ENCODE results near the gene PALD1. TPM values are rescaled to one million over a fixed set of nuclear protein-coding genes. Genes with fewer than 3 reads are reported as not detected.

PALD1 gene
- total RNA-seq, 1 donor from 2014 or later: 9.6 TPM

DNA sequence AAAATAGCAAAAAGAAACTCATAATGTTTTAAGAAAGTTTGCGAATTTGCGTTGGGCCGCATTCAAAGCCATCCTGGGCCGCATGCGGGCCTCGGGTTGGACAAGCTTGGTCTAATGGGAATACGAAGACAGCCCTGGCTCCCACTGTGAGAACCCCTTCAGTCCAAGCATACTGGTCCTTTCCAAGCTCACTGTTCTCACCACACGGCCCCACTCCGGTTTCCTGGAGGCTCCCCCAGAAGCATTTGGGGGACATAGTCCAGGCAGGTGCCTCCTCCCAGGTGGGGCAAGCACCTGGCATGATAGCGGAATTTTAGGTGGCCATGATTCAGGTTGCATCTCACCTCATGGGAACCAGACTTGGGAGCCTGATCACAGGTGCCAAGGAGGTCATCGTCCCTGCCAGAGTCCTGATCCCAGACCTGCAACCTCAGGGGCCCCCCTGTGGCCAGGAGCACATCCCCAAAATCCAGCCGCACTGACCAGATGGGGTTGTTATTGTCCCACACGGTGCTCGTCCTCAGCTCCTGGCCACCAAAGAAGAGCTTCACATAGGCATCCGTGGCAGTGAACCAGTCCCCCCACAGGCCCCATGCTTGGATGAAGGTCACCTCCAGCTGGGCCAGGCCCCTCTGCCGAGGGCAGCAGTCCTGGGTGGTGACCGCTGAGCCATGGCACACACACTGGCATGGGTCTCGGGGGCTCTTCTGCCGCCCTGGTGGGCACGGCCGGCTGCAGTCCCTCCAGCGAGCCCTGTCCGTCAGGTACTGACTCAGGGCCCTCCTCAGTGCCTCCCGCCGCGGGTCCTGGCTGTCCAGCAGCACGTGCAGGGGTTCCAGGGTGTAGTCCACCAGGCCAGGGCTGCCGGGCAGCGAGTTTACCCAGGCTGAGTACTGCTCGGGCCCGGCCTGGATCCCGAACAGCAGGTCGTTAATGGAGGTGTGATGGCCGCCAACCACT is 119.6 kb downstream of the PALD1 start:
- Mint-ChIP-seq H3K27ac (peak overlapping the region; percentile 13), H3K4me1 (peaks cover 23% of the 10 kb centered on the region), H3K36me3 (no peaks in the 10 kb centered on the region), H3K4me3 (no peak overlapping the region), H3K9me3 (no peaks in the 10 kb centered on the region), H3K27me3 (ENCODE audit: insufficient read depth, low read depth) (peaks cover 10% of the 10 kb centered on the region)
- no peaks in the 10 kb centered on the region for H3K27me3 ChIP-seq
- no peaks in the 10 kb centered on the region for H3K36me3 ChIP-seq
- no peaks in the 10 kb centered on the region for H3F3A ChIP-seq (ENCODE audit: low read depth)
- no peak overlapping the region for H3K9ac ChIP-seq
- no peaks in the 10 kb centered on the region for H3K9me3 ChIP-seq (ENCODE audit: low read depth)
- H3K4me1 ChIP-seq: no peaks in the 10 kb centered on the region
- H3K4me2 ChIP-seq: no peak overlapping the region
- no peaks in the 10 kb centered on the region for H3K79me2 ChIP-seq (ENCODE audit: low read depth)
- no peak overlapping the region for H3K4me3 ChIP-seq
- H3K27ac ChIP-seq: no peak overlapping the region
- DNase-seq (ENCODE audit: low spot score): no peak
- TF ChIP-seq EZH2 (IDR thresholded peaks at IDR 0.05) (no peak), CTCF (IDR thresholded peaks at IDR 0.05) (no peak), EZH2phosphoT487 (IDR thresholded peaks at IDR 0.05) (no peak)
- no peaks in the 10 kb centered on the region for H4K20me1 ChIP-seq (ENCODE audit: low read depth)
- H2AFZ ChIP-seq (replicated peaks): no peak overlapping the region

- H3K4me3 Mint-ChIP-seq: no peak overlapping the region
- no peaks in the 10 kb centered on the region for H3K9me3 Mint-ChIP-seq
- no peak for DNase-seq (ENCODE audit: low spot score)
These were observed 120.3 kb downstream of the PALD1 start for GRCh38 chr10:70598857-70599295.

DNA sequence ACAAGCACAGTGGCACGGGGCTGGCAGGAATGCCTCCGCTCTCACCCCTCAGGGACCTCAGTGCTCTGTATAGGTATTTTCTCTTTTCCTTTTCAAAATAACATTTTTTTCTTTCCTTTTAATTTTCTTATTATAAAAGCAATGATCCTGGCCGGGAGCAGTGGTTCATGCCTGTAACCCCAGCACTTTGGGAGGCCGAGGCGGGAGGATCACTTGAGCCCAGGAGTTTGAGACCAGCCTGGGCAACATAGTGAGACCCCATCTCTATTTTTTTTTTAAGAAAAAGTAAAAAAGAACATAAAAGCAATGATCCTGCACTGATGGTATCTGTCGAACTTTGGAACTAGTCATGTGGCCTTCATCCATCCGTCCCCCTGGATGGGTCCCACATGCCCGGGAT is 120.8 kb downstream of the PALD1 start:
- Histone ChIP-seq H3K9ac (no peak overlapping the region), H4K20me1 (ENCODE audit: low read depth) (no peaks in the 10 kb centered on the region), H2AFZ (replicated peaks) (no peak overlapping the region), H3K4me1 (no peaks in the 10 kb centered on the region), H3K4me3 (no peak overlapping the region), H3K27ac (no peak overlapping the region), H3F3A (ENCODE audit: low read depth) (no peaks in the 10 kb centered on the region), H3K36me3 (no peaks in the 10 kb centered on the region), H3K4me2 (no peak overlapping the region), H3K27me3 (no peaks in the 10 kb centered on the region), H3K9me3 (ENCODE audit: low read depth) (no peaks in the 10 kb centered on the region), H3K79me2 (ENCODE audit: low read depth) (no peaks in the 10 kb centered on the region)
- Mint-ChIP-seq H3K4me1 (peaks cover 19% of the 10 kb centered on the region), H3K27me3 (ENCODE audit: insufficient read depth, low read depth) (peaks cover 7% of the 10 kb centered on the region), H3K36me3 (no peaks in the 10 kb centered on the region), H3K9me3 (no peaks in the 10 kb centered on the region), H3K4me3 (no peak overlapping the region), H3K27ac (no peak overlapping the region)
- DNase-seq (ENCODE audit: low spot score): no peak
- no peak for TF ChIP-seq EZH2 (IDR thresholded peaks at IDR 0.05)
- TF ChIP-seq EZH2phosphoT487 (IDR thresholded peaks at IDR 0.05): no peak
- TF ChIP-seq CTCF (IDR thresholded peaks at IDR 0.05): no peak

More at GRCh38 chr10:70598857-70599295, 120.3 kb downstream of the PALD1 start:
- no peaks in the 10 kb centered on the region for H3K9me3 ChIP-seq (ENCODE audit: low read depth)
- no peak for TF ChIP-seq EZH2 (IDR thresholded peaks at IDR 0.05)
- TF ChIP-seq EZH2phosphoT487 (IDR thresholded peaks at IDR 0.05): no peak
- TF ChIP-seq CTCF (IDR thresholded peaks at IDR 0.05): no peak
- no peak overlapping the region for H2AFZ ChIP-seq (replicated peaks)
- no peak overlapping the region for H3K27ac Mint-ChIP-seq
- no peak overlapping the region for H3K4me3 ChIP-seq
- no peaks in the 10 kb centered on the region for H3K79me2 ChIP-seq (ENCODE audit: low read depth)
- peaks cover 19% of the 10 kb centered on the region for H3K4me1 Mint-ChIP-seq
- H3K4me1 ChIP-seq: no peaks in the 10 kb centered on the region
- peaks cover 7% of the 10 kb centered on the region for H3K27me3 Mint-ChIP-seq (ENCODE audit: insufficient read depth, low read depth)
- no peaks in the 10 kb centered on the region for H4K20me1 ChIP-seq (ENCODE audit: low read depth)
- H3K27ac ChIP-seq: no peak overlapping the region
- H3F3A ChIP-seq (ENCODE audit: low read depth): no peaks in the 10 kb centered on the region
- no peaks in the 10 kb centered on the region for H3K27me3 ChIP-seq
- H3K9ac ChIP-seq: no peak overlapping the region
- H3K36me3 ChIP-seq: no peaks in the 10 kb centered on the region
- no peaks in the 10 kb centered on the region for H3K36me3 Mint-ChIP-seq
- no peak overlapping the region for H3K4me2 ChIP-seq

Data from neural progenitor cell (in vitro differentiated cells).